Upper lobe of left lung (tissue), 6 donors: Measurements from ENCODE around the gene SLC35B2. TPM values are rescaled to one million over a fixed set of nuclear protein-coding genes. Genes with fewer than 3 reads are reported as not detected.

Experiments used
- ATAC-seq, 2 donors: fragments of 200-7000 bp; cut with Tn5 transposase; one replicate each; pipeline ENCODE4 v1.9.1; 2022; ENCODE audit warnings: mild to moderate bottlenecking in 2 of 2, moderate library complexity in 2 of 2; ENCODE audit not compliant: low FRiP score in 2 of 2
- DNase-seq, 2 donors: peaks; one replicate each; pipeline ENCODE4 v3.0.0-alpha.2; 2019 to 2020
- H3K27ac ChIP-seq, 4 donors: fragments of 200-600 bp; sonication (generic); one replicate each; pipeline ENCODE4 v1.5.1; 2016 to 2019
- H3K27me3 ChIP-seq, 4 donors: fragments of 200-600 bp; sonication (generic); one replicate each; pipeline ENCODE4 v1.5.1; 2017 to 2019
- H3K36me3 ChIP-seq, 4 donors: fragments of 200-600 bp; sonication (generic); one replicate each; pipeline ENCODE4 v1.5.1; 2016 to 2019
- H3K4me1 ChIP-seq, 4 donors: fragments of 200-600 bp; sonication (generic); one replicate each; pipeline ENCODE4 v1.5.1; 2018 to 2019
- H3K4me3 ChIP-seq, 4 donors: fragments of 200-600 bp; sonication (generic); one replicate each; pipeline ENCODE4 v1.5.1; 2017 to 2019; ENCODE audit warnings: mild to moderate bottlenecking in 2 of 4, moderate library complexity in 1 of 4
- H3K9me3 ChIP-seq, 4 donors: fragments of 200-600 bp; sonication (generic); one replicate each; pipeline ENCODE4 v1.5.1; 2018 to 2019
- CTCF ChIP-seq, 6 experiments: fragments of 450-650 bp in 4 of 6; fragments of 200-600 bp in 2 of 6; sonication (generic) in 2 of 6; IDR thresholded peaks; one replicate each; pipeline ENCODE4 v1.5.1; 2016 to 2019; ENCODE audit warnings: antibody characterized with exemption in 6 of 6
- EP300 ChIP-seq, 4 donors: sonication (generic); formaldehyde crosslinking; IDR thresholded peaks; one replicate each; pipeline ENCODE4 v1.5.1; 2017; ENCODE audit warnings: antibody characterized with exemption in 4 of 4, control low read depth in 2 of 4
- POLR2A ChIP-seq, 4 donors: fragments of 450-650 bp; IDR thresholded peaks; one replicate each; pipeline ENCODE4 v1.5.1; 2016 to 2017; ENCODE audit warnings: antibody characterized with exemption in 4 of 4, mild to moderate bottlenecking in 2 of 4
- POLR2AphosphoS5 ChIP-seq, 2 donors: sonication (generic); formaldehyde crosslinking; IDR thresholded peaks; one replicate each; pipeline ENCODE4 v1.5.1; 2017; ENCODE audit warnings: antibody characterized with exemption in 2 of 2
- WGBS, 2 donors: methylation state at CpG; one replicate each; pipeline ENCODE4 v1.1.5; 2017 to 2018; 5-methylcytosine and 5-hydroxymethylcytosine counted together
- total RNA-seq, 6 donors: library from RNA; depleted of rRNA in 4 of 6; stranded (reverse); fragments of >200 nt in 4 of 6; gene quantifications; one replicate each; pipeline versions ENCODE4 v1.1.0 to v1.2.1, GENCODE V29; 2016 to 2021
- donor health status: DM: no; HTN: no; CAD: no; lungs with moderate emphysema.
- donor health status: DM: no; HTN: yes; CAD: no; lungs with severe emphysema.

SLC35B2 gene
- total RNA-seq, 6 donors from 2014 or later: 14.6 to 44.8 (median 29.8) TPM

- H3K27me3 ChIP-seq: no peaks in the 10 kb centered on the region
- ATAC-seq (peak; percentile 92 to 96), DNase-seq (peak; percentile 80 to 98)
- 2 to 6% methylated on average over 12 to 30 of the region's 42 CpGs for WGBS, 2 donors
- no peaks in the 10 kb centered on the region for H3K9me3 ChIP-seq
- H3K36me3 ChIP-seq: peaks cover 0 to 3% (median under 1%) of the 10 kb centered on the region in 4 donors
- peaks cover 25 to 33% (median 31%) of the 10 kb centered on the region in 4 donors for H3K4me1 ChIP-seq
- H3K4me3 ChIP-seq: peak overlapping the region; percentile 39 to 70 (median 60)
- TF ChIP-seq EP300 (IDR thresholded peaks at IDR 0.05) (peak in 1 of 4 donors; percentile 1), CTCF (IDR thresholded peaks at IDR 0.05) (peak; percentile 96 to 99 (median 99)), POLR2A (IDR thresholded peaks at IDR 0.05) (peak in 2 of 4 donors; percentile 55 to 67), POLR2AphosphoS5 (IDR thresholded peaks at IDR 0.05) (peak; percentile 15 to 49)
- H3K27ac ChIP-seq: peak overlapping the region; percentile 88 to 97 (median 90)
These were observed 19.4 kb downstream of the SLC35B2 start for GRCh38 chr6:44237813-44238433.

GRCh38 chr6:44237021-44237812 lies 20.1 kb downstream of the SLC35B2 start:
- WGBS, 2 donors: 37 to 40% methylated on average over 16 to 19 of the region's 22 CpGs
- H3K4me3 ChIP-seq: peak overlapping the region; percentile 39 to 70 (median 60)
- H3K9me3 ChIP-seq: no peaks in the 10 kb centered on the region
- H3K4me1 ChIP-seq: peaks cover 25 to 33% (median 31%) of the 10 kb centered on the region in 4 donors
- TF ChIP-seq CTCF (IDR thresholded peaks at IDR 0.05) (no peak), POLR2AphosphoS5 (IDR thresholded peaks at IDR 0.05) (peak; percentile 52 to 55), POLR2A (IDR thresholded peaks at IDR 0.05) (peak in 2 of 4 donors; percentile 38 to 57), EP300 (IDR thresholded peaks at IDR 0.05) (no peak)
- peak; percentile 94 for ATAC-seq
- DNase-seq: peak; percentile 53 to 97
- no peaks in the 10 kb centered on the region for H3K27me3 ChIP-seq
- peaks cover 0 to 10% (median 3%) of the 10 kb centered on the region in 4 donors for H3K36me3 ChIP-seq
- peak overlapping the region; percentile 88 to 97 (median 90) for H3K27ac ChIP-seq

- H3K9me3 ChIP-seq: no peaks in the 10 kb centered on the region
- H3K27me3 ChIP-seq: no peaks in the 10 kb centered on the region
- WGBS, 2 donors: 65 to 83% methylated on average over 6 of the region's 6 CpGs
- no peak for ATAC-seq
- TF ChIP-seq POLR2A (IDR thresholded peaks at IDR 0.05) (no peak), CTCF (IDR thresholded peaks at IDR 0.05) (no peak), POLR2AphosphoS5 (IDR thresholded peaks at IDR 0.05) (no peak)
- H3K27ac ChIP-seq: peak overlapping the region in 2 of 4 donors; percentile 17 to 91
- DNase-seq: peak; percentile 29 to 60
- peaks cover 25 to 33% (median 31%) of the 10 kb centered on the region in 4 donors for H3K4me1 ChIP-seq
- peaks cover 0 to 22% (median 9%) of the 10 kb centered on the region in 4 donors for H3K36me3 ChIP-seq
- H3K4me3 ChIP-seq: no peak overlapping the region
These were observed 21.3 kb downstream of the SLC35B2 start for GRCh38 chr6:44235891-44236516.

GRCh38 chr6:44235269-44235668 lies 22.1 kb downstream of the SLC35B2 start:
- Histone ChIP-seq H3K36me3 (peaks cover 0 to 28% (median 13%) of the 10 kb centered on the region in 4 donors), H3K4me3 (no peak overlapping the region), H3K27me3 (no peaks in the 10 kb centered on the region), H3K4me1 (peaks cover 25 to 33% (median 31%) of the 10 kb centered on the region in 4 donors), H3K27ac (peak overlapping the region; percentile 59 to 66 (median 66)), H3K9me3 (no peaks in the 10 kb centered on the region)
- no peak for ATAC-seq
- TF ChIP-seq CTCF (IDR thresholded peaks at IDR 0.05) (no peak), EP300 (IDR thresholded peaks at IDR 0.05) (no peak), POLR2A (IDR thresholded peaks at IDR 0.05) (no peak), POLR2AphosphoS5 (IDR thresholded peaks at IDR 0.05) (no peak)
- WGBS, 2 donors: 68 to 78% methylated on average over 6 of the region's 6 CpGs
- DNase-seq: no peak
